Retinal pigment epithelial cell (primary cell): ENCODE results near the gene TNS1.

Source experiments
- DNase-seq: peaks from one replicate; pipeline ENCODE4 v3.0.0-alpha.2; 2010; ENCODE audit warnings: low read depth
- H3K4me3 ChIP-seq: 2 replicates; pipeline ENCODE4 v1.5.1; 2011; ENCODE audit warnings: mild to moderate bottlenecking, low read length, control low read depth, moderate library complexity
- TF ChIP-seq, protein P1 (sequence below): conservative IDR thresholded peaks from 2 replicates; pipeline ENCODE4 v1.5.1; 2011; ENCODE audit warnings: low read depth, low read length, control low read depth, inconsistent platforms

The TNS1 gene

GRCh38 chr2:217951521-217952247, 51.1 kb downstream of the TNS1 start:
- H3K4me3 ChIP-seq: no peak overlapping the region
- TF ChIP-seq, protein P1, sequence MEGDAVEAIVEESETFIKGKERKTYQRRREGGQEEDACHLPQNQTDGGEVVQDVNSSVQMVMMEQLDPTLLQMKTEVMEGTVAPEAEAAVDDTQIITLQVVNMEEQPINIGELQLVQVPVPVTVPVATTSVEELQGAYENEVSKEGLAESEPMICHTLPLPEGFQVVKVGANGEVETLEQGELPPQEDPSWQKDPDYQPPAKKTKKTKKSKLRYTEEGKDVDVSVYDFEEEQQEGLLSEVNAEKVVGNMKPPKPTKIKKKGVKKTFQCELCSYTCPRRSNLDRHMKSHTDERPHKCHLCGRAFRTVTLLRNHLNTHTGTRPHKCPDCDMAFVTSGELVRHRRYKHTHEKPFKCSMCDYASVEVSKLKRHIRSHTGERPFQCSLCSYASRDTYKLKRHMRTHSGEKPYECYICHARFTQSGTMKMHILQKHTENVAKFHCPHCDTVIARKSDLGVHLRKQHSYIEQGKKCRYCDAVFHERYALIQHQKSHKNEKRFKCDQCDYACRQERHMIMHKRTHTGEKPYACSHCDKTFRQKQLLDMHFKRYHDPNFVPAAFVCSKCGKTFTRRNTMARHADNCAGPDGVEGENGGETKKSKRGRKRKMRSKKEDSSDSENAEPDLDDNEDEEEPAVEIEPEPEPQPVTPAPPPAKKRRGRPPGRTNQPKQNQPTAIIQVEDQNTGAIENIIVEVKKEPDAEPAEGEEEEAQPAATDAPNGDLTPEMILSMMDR: no peak
- DNase-seq: no peak

- H3K4me3 ChIP-seq: no peak overlapping the region
- no peak for DNase-seq
- TF ChIP-seq, protein P1: no peak
These were observed 51.7 kb downstream of the TNS1 start for GRCh38 chr2:217951091-217951490.

- no peak overlapping the region for H3K4me3 ChIP-seq
- TF ChIP-seq, protein P1: no peak
- no peak for DNase-seq
These were observed 52.4 kb downstream of the TNS1 start for GRCh38 chr2:217950401-217950871.

GRCh38 chr2:217949447-217949846, 53.3 kb downstream of the TNS1 start:
- DNase-seq: no peak
- no peak overlapping the region for H3K4me3 ChIP-seq
- TF ChIP-seq, protein P1: no peak

DNA sequence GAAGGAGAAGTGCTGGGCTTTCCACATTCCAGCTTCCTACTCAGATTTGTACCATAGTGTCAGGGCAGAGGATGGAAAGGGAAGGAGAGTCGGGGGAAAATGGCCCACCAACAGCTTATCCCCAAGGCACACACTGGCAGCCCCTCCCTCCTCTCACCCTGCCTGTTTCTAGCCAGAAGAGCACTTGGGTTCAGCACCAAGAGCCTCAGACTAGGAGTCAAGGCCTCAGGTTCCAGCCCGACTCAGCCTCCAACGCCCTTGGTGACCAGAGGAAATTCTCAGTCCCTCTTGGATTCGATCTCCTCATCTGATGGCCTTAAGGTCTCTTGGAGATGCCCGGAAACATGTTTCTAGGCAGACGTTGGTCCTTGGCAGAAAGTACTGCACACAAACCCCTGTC, 53.9 kb downstream of the TNS1 start:
- TF ChIP-seq, protein P1: no peak
- H3K4me3 ChIP-seq: no peak overlapping the region
- DNase-seq: no peak

GRCh38 chr2:217948351-217948791, 54.4 kb downstream of the TNS1 start:
- H3K4me3 ChIP-seq: no peak overlapping the region
- no peak for DNase-seq
- TF ChIP-seq, protein P1: no peak
